RWPE2 (cell line): ENCODE results near the gene SUPT3H.
"Not testable (repeated sequence)": the region's sequence is repeated elsewhere in the genome, so short reads cannot be mapped to it uniquely, and the experiment has no call there.

Source experiments
- ATAC-seq: fragments of 200-7000 bp; cut with Tn5 transposase; 3 replicates; pipeline ENCODE4 v1.9.1; 2021; ENCODE audit warnings: low read depth
- DNase-seq: peaks from one replicate; pipeline ENCODE4 v3.0.0-alpha.2; 2020; ENCODE audit warnings: low spot score
- H3K27ac ChIP-seq: fragments of 450-650 bp; 2 replicates; pipeline ENCODE4 v1.5.1; 2017; ENCODE audit warnings: mild to moderate bottlenecking; ENCODE audit not compliant: poor library complexity, severe bottlenecking
- H3K27me3 ChIP-seq: fragments of 250-450 bp; sonication (Bioruptor Pico); 2 replicates; pipeline ENCODE4 v1.5.1; 2021; ENCODE audit warnings: mild to moderate bottlenecking, moderate library complexity; ENCODE audit not compliant: insufficient read depth, poor library complexity, severe bottlenecking
- H3K36me3 ChIP-seq: fragments of 250-450 bp; sonication (Bioruptor Pico); 2 replicates; pipeline ENCODE4 v1.5.1; 2020; ENCODE audit warnings: low read depth, mild to moderate bottlenecking, moderate library complexity
- H3K4me1 ChIP-seq: fragments of 250-450 bp; sonication (Bioruptor Pico); 2 replicates; pipeline ENCODE4 v1.5.1; 2021; ENCODE audit warnings: mild to moderate bottlenecking, moderate library complexity; ENCODE audit not compliant: insufficient read depth, poor library complexity, severe bottlenecking
- H3K4me3 ChIP-seq: fragments of 250-450 bp; sonication (Bioruptor Pico); 2 replicates; pipeline ENCODE4 v1.5.1; 2021; ENCODE audit warnings: mild to moderate bottlenecking, moderate library complexity; ENCODE audit not compliant: severe bottlenecking
- H3K9me3 ChIP-seq: fragments of 250-450 bp; sonication (Bioruptor Pico); 2 replicates; pipeline ENCODE4 v1.5.1; 2021; ENCODE audit warnings: mild to moderate bottlenecking, moderate library complexity; ENCODE audit not compliant: severe bottlenecking
- CTCF ChIP-seq: fragments of 450-650 bp; IDR thresholded peaks from one replicate; pipeline ENCODE4 v1.5.1; 2017; ENCODE audit warnings: mild to moderate bottlenecking, moderate library complexity; ENCODE audit not compliant: poor library complexity, severe bottlenecking

SUPT3H gene

GRCh38 chr6:44867571-44868334, 510.0 kb downstream of the SUPT3H start:
- TF ChIP-seq CTCF: no peak
- Histone ChIP-seq H3K9me3 (no peaks in the 10 kb centered on the region), H3K4me3 (no peak overlapping the region), H3K27me3 (no peaks in the 10 kb centered on the region), H3K4me1 (no peaks in the 10 kb centered on the region), H3K36me3 (no peaks in the 10 kb centered on the region), H3K27ac (no peak overlapping the region)
- ATAC-seq (no peak), DNase-seq (no peak)

GRCh38 chr6:44865184-44865583, 512.5 kb downstream of the SUPT3H start:
- not testable (repeated sequence) for H3K27ac ChIP-seq, H3K4me3 ChIP-seq, H3K4me1 ChIP-seq, DNase-seq, H3K9me3 ChIP-seq, H3K36me3 ChIP-seq, H3K27me3 ChIP-seq, ATAC-seq

GRCh38 chr6:44859901-44860410, 517.8 kb downstream of the SUPT3H start:
- no peaks in the 10 kb centered on the region for H3K9me3 ChIP-seq
- no peak overlapping the region for H3K27ac ChIP-seq
- DNase-seq (no peak), ATAC-seq (no peak)
- no peaks in the 10 kb centered on the region for H3K27me3 ChIP-seq
- no peaks in the 10 kb centered on the region for H3K36me3 ChIP-seq
- TF ChIP-seq CTCF: no peak
- peaks cover 4% of the 10 kb centered on the region for H3K4me1 ChIP-seq
- no peak overlapping the region for H3K4me3 ChIP-seq

- no peaks in the 10 kb centered on the region for H3K36me3 ChIP-seq
- H3K4me1 ChIP-seq: peaks cover 4% of the 10 kb centered on the region
- DNase-seq: no peak
- H3K9me3 ChIP-seq: no peaks in the 10 kb centered on the region
- ATAC-seq: no peak
- no peak overlapping the region for H3K4me3 ChIP-seq
- no peaks in the 10 kb centered on the region for H3K27me3 ChIP-seq
- no peak overlapping the region for H3K27ac ChIP-seq
- TF ChIP-seq CTCF: no peak
Measured at GRCh38 chr6:44858998-44859397, 518.7 kb downstream of the SUPT3H start.

GRCh38 chr6:44856479-44856878, 521.3 kb downstream of the SUPT3H start:
- no peak overlapping the region for H3K27ac ChIP-seq
- no peaks in the 10 kb centered on the region for H3K9me3 ChIP-seq
- H3K4me3 ChIP-seq: no peak overlapping the region
- H3K4me1 ChIP-seq: peaks cover 4% of the 10 kb centered on the region
- no peak for ATAC-seq
- no peak for TF ChIP-seq CTCF
- H3K27me3 ChIP-seq: no peaks in the 10 kb centered on the region
- DNase-seq: no peak
- H3K36me3 ChIP-seq: no peaks in the 10 kb centered on the region
